B cell (primary cell): ENCODE measurements around the gene NAIF1. TPM values are rescaled to one million over a fixed set of nuclear protein-coding genes. Genes with fewer than 3 reads are reported as not detected.
"Not testable (repeated sequence)": the region's sequence is repeated elsewhere in the genome, so short reads cannot be mapped to it uniquely, and the experiment has no call there.

ENCODE experiments used
- ATAC-seq: fragments of 200-7000 bp; cut with Tn5 transposase; one replicate; pipeline ENCODE4 v1.10.0; 2021; ENCODE audit warnings: low read depth, mild to moderate bottlenecking, moderate number of reproducible peaks, moderate library complexity
- CTCF ChIA-PET: fragments of 350-600 bp; sonication (Branson Sonifier 250); formaldehyde crosslinking; loops from one replicate; lab custom pipeline; 2021; ENCODE audit warnings: antibody characterized with exemption, inconsistent platforms; lab: Charles Lee
- POLR2A ChIA-PET: fragments of 350-600 bp; sonication (Branson Sonifier 250); formaldehyde crosslinking; loops from one replicate; lab custom pipeline; 2021; ENCODE audit warnings: antibody characterized with exemption; lab: Charles Lee
- DNase-seq: peaks from one replicate; pipeline ENCODE4 v3.0.0; 2013
- H2AFZ ChIP-seq: 2 replicates; pipeline ENCODE4 v1.6.1; 2012; ENCODE audit warnings: mild to moderate bottlenecking, low read depth, low read length; ENCODE audit not compliant: insufficient read depth, poor library complexity, severe bottlenecking
- H3K27ac ChIP-seq, 2 donors: 1 replicate in 1 of 2; 2 replicates in 1 of 2; pipeline ENCODE4 v1.5.1; 2012 to 2013; ENCODE audit warnings: low read length in 2 of 2, mild to moderate bottlenecking in 2 of 2, moderate library complexity in 1 of 2
- H3K27me3 ChIP-seq, 4 experiments: fragments of 200-600 bp in 1 of 4; sonication (generic) in 1 of 4; replicated peaks in 1 of 4; 1 replicate in 2 of 4; 2 replicates in 2 of 4; pipeline versions ENCODE4 v1.6.1 to v1.7.0; 2013 to 2016; ENCODE audit warnings: low read length in 3 of 4, mild to moderate bottlenecking in 2 of 4, mixed read lengths in 1 of 4, moderate library complexity in 1 of 4; ENCODE audit not compliant: insufficient read depth in 4 of 4, control insufficient read depth in 3 of 4; ENCODE audit errors: control extremely low read depth in 1 of 4
- H3K36me3 ChIP-seq, 2 experiments: replicated peaks in 1 of 2; 1 replicate in 1 of 2; 2 replicates in 1 of 2; pipeline versions ENCODE4 v1.6.1 to v1.7.1; 2013; ENCODE audit warnings: low read length in 1 of 2; ENCODE audit not compliant: insufficient read depth in 2 of 2, control insufficient read depth in 1 of 2; ENCODE audit errors: control extremely low read depth in 1 of 2, extremely low read depth in 1 of 2
- H3K4me1 ChIP-seq, 2 donors: fragments of 200-600 bp in 1 of 2; sonication (generic) in 1 of 2; 1 replicate in 1 of 2; 2 replicates in 1 of 2; pipeline versions ENCODE4 v1.5.1 to v1.6.1; 2013 to 2017; ENCODE audit warnings: low read length in 2 of 2; ENCODE audit not compliant: control insufficient read depth in 2 of 2, insufficient read depth in 2 of 2
- H3K4me2 ChIP-seq: replicated peaks from 2 replicates; pipeline ENCODE3; 2012; ENCODE audit warnings: mild to moderate bottlenecking, low read depth, low read length; ENCODE audit not compliant: poor library complexity, severe bottlenecking
- H3K4me3 ChIP-seq, 5 experiments: fragments of 200-600 bp in 1 of 5; sonication (generic) in 1 of 5; 1 replicate in 3 of 5; 2 replicates in 2 of 5; pipeline versions ENCODE4 v1.5.1 to v1.7.0; 2011 to 2016; ENCODE audit warnings: low read length in 4 of 5, mild to moderate bottlenecking in 4 of 5, low read depth in 2 of 5, control low read depth in 1 of 5, moderate library complexity in 1 of 5; ENCODE audit not compliant: insufficient read depth in 1 of 5; ENCODE audit errors: control extremely low read depth in 1 of 5, extremely low read depth in 1 of 5
- H3K79me2 ChIP-seq: fragments of 200-600 bp; sonication (generic); one replicate; pipeline ENCODE4 v1.6.0; 2016; ENCODE audit warnings: low read length; ENCODE audit not compliant: control insufficient read depth, insufficient read depth
- H3K9ac ChIP-seq: fragments of 200-600 bp; sonication (generic); 2 replicates; pipeline ENCODE4 v1.6.1; 2017; ENCODE audit warnings: mild to moderate bottlenecking, low read length, moderate library complexity
- H3K9me3 ChIP-seq, 3 donors: one replicate each; pipeline versions ENCODE4 v1.6.1 to v1.7.1; 2013; ENCODE audit warnings: low read length in 2 of 3; ENCODE audit not compliant: control insufficient read depth in 2 of 3, insufficient read depth in 1 of 3; ENCODE audit errors: control extremely low read depth in 1 of 3
- H4K20me1 ChIP-seq: 2 replicates; pipeline ENCODE4 v1.6.0; 2012; ENCODE audit warnings: mild to moderate bottlenecking, low read length; ENCODE audit not compliant: insufficient read depth, control insufficient read depth, poor library complexity, severe bottlenecking
- H3K27ac Mint-ChIP-seq: one replicate; pipeline ENCODE4 v1.8.0; 2021; ENCODE audit warnings: mixed read lengths
- H3K27me3 Mint-ChIP-seq: one replicate; pipeline ENCODE4 v1.8.0; 2021; ENCODE audit warnings: mixed read lengths
- H3K4me1 Mint-ChIP-seq: one replicate; pipeline ENCODE4 v1.8.0; 2021; ENCODE audit warnings: mixed read lengths
- H3K4me3 Mint-ChIP-seq: one replicate; pipeline ENCODE4 v1.8.0; 2021; ENCODE audit warnings: mixed read lengths
- H3K9me3 Mint-ChIP-seq: one replicate; pipeline ENCODE4 v1.8.0; 2022; ENCODE audit warnings: mixed read lengths; ENCODE audit not compliant: insufficient read depth
- EZH2 ChIP-seq: IDR thresholded peaks from 2 replicates; pipeline ENCODE4 v1.6.1; 2012; ENCODE audit warnings: borderline replicate concordance, low read depth, mild to moderate bottlenecking, moderate library complexity, low read length; ENCODE audit not compliant: insufficient read depth, poor library complexity, severe bottlenecking
- WGBS: methylation state at CpG from one replicate; pipeline ENCODE4 v1.1.5; 2013; ENCODE audit warnings: missing lambda C conversion rate; ENCODE audit not compliant: insufficient coverage; 5-methylcytosine and 5-hydroxymethylcytosine counted together
- intact Hi-C: fragments of 100-400 bp; cut with micrococcal nuclease; formaldehyde crosslinking; loops from one replicate; pipeline ENCODE4 v1.10.0; 2022
- polyA plus RNA-seq: library from polyadenylated mRNA; depleted of rRNA; stranded (reverse); fragments of >200 nt; gene quantifications from 2 replicates; pipeline ENCODE4 v1.2.3, GENCODE V29; 2012
- total RNA-seq, 2 donors: library from RNA; stranded (reverse); fragments of 120-200 nt in 1 of 2; gene quantifications; 1 replicate in 1 of 2; 2 replicates in 1 of 2; pipeline versions ENCODE4 v1.2.3 to v1.2.4, GENCODE V29; 2013 to 2022
- TF ChIP-seq, protein P1 (sequence below): fragments of 200-600 bp; IDR thresholded peaks from one replicate; pipeline ENCODE4 v1.8.0; 2022; ENCODE audit warnings: antibody characterized with exemption, mild to moderate bottlenecking

NAIF1 gene
- total and polyA plus RNA-seq, 2 donors (not counting 1 experiment from before 2014, with no cell fraction given): 11.4 to 16.6 TPM

DNA sequence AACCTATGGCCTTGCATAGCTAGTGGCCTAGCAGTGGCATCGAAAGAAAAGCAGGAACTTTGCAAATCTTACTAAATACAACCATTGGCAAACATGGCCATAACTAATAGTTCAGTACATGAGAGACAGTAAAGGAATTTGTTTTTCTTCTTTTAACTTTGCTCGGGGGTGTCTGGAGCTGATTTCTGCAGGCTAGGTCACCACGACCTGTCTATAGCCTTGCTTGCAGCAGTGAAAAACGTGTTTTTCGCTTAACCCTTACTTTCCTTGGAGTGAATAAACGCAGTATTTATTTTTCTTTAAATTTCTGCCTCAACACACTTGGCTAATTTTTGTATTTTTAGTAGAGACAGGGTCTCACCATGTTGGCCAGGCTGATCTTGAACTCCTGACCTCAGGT is 19.9 kb downstream of the NAIF1 start:
- 94% methylated on average over 2 of the region's 6 CpGs for WGBS
- DNase-seq (no peak), ATAC-seq (no peak)
- Histone ChIP-seq H3K27me3 (no peaks in the 10 kb centered on the region), H3K27ac (no peak overlapping the region), H3K79me2 (no peaks in the 10 kb centered on the region), H4K20me1 (no peaks in the 10 kb centered on the region), H3K9me3 (no peaks in the 10 kb centered on the region), H3K9ac (no peak overlapping the region), H2AFZ (no peak overlapping the region), H3K4me1 (no peaks in the 10 kb centered on the region), H3K4me3 (no peak overlapping the region), H3K36me3 (no peaks in the 10 kb centered on the region), H3K4me2 (no peak overlapping the region)
- H3K4me3 Mint-ChIP-seq: no peak overlapping the region
- H3K4me1 Mint-ChIP-seq: no peaks in the 10 kb centered on the region
- ChIA-PET CTCF (interaction anchor here (0.7 to 1.8 kb wide), 4 partner anchors 12 to 462 kb away, joined by 3 to 8 read pairs (median 5); no protein-coding TSS in a partner anchor), POLR2A (no interaction called here)
- TF ChIP-seq EZH2: no peak
- TF ChIP-seq, protein P1, sequence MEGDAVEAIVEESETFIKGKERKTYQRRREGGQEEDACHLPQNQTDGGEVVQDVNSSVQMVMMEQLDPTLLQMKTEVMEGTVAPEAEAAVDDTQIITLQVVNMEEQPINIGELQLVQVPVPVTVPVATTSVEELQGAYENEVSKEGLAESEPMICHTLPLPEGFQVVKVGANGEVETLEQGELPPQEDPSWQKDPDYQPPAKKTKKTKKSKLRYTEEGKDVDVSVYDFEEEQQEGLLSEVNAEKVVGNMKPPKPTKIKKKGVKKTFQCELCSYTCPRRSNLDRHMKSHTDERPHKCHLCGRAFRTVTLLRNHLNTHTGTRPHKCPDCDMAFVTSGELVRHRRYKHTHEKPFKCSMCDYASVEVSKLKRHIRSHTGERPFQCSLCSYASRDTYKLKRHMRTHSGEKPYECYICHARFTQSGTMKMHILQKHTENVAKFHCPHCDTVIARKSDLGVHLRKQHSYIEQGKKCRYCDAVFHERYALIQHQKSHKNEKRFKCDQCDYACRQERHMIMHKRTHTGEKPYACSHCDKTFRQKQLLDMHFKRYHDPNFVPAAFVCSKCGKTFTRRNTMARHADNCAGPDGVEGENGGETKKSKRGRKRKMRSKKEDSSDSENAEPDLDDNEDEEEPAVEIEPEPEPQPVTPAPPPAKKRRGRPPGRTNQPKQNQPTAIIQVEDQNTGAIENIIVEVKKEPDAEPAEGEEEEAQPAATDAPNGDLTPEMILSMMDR: no peak
- intact Hi-C loops: no loop called here
- H3K9me3 Mint-ChIP-seq: no peaks in the 10 kb centered on the region
- H3K27me3 Mint-ChIP-seq: no peaks in the 10 kb centered on the region
- no peak overlapping the region for H3K27ac Mint-ChIP-seq

DNA sequence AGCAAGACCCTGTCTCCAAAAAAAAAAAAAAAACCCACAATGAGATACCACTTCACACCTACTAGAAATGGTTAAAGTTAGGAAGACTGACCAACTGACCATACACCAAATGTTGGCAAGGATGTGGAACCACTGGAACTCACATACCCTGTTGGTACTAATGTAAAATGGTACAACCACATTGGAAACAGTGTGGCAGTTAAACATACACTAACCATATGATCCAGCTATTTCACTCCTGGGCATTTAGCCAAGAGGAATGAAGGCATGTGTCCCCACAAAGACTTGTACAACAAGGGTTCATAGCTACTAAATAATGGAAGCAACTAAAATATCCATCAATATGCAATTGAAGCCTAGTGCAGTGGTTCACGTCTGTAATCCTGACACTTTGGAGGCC is 21.3 kb downstream of the NAIF1 start:
- Mint-ChIP-seq H3K4me3 (no peak overlapping the region), H3K9me3 (no peaks in the 10 kb centered on the region), H3K4me1 (no peaks in the 10 kb centered on the region), H3K27me3 (peaks cover 3% of the 10 kb centered on the region), H3K27ac (no peak overlapping the region)
- no peak for ATAC-seq
- no peak for DNase-seq
- Histone ChIP-seq H3K79me2 (no peaks in the 10 kb centered on the region), H3K9ac (no peak overlapping the region), H3K27me3 (no peaks in the 10 kb centered on the region), H3K4me1 (no peaks in the 10 kb centered on the region), H2AFZ (no peak overlapping the region), H3K27ac (no peak overlapping the region), H4K20me1 (no peaks in the 10 kb centered on the region), H3K36me3 (no peaks in the 10 kb centered on the region), H3K4me2 (no peak overlapping the region), H3K9me3 (no peaks in the 10 kb centered on the region), H3K4me3 (no peak overlapping the region)
- CTCF ChIA-PET: interaction anchor here (1.3 to 2.4 kb wide), 4 partner anchors 10 to 104 kb away, joined by 4 to 15 read pairs (median 7); no protein-coding TSS in a partner anchor
- 100% methylated on average over 1 of the region's 1 CpG for WGBS
- POLR2A ChIA-PET: interaction anchor here (0.6 to 0.7 kb wide), 3 partner anchors 47 to 82 kb away, joined by 3 to 6 read pairs (median 5); partner anchors contain the start of gene EEIG1
- TF ChIP-seq EZH2: no peak
- TF ChIP-seq, protein P1: no peak
- intact Hi-C loops: no loop called here

DNA sequence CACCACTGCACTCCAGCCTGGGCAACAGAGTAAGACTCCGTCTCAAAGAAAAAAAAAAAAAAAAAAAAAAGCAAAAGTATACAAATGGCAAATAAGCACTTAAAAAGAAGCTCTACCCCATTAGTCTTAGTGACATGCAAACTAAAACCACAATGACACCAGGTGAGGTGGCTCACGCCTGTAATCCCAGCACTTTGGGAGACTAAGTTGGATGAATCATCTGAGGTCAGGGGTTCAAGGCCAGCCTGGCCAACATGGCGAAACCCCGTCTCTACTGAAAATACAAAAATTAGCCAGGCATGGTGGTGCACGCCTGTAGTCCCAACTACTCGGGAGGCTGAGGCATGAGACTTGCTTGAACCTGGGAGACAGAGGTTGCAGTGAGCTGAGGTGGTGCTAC is 21.7 kb downstream of the NAIF1 start:
- not testable (repeated sequence) for H3K4me3 Mint-ChIP-seq, H2AFZ ChIP-seq

More for the DNA sequence above, 21.7 kb downstream of the NAIF1 start:
- H3K27me3 ChIP-seq, H3K4me1 ChIP-seq, intact Hi-C loops, H3K4me3 ChIP-seq, ATAC-seq, H3K9me3 Mint-ChIP-seq, H3K27ac Mint-ChIP-seq, H3K36me3 ChIP-seq, H3K4me1 Mint-ChIP-seq, DNase-seq, H3K4me2 ChIP-seq, H3K9ac ChIP-seq, H3K27ac ChIP-seq, H3K79me2 ChIP-seq, H3K27me3 Mint-ChIP-seq, H4K20me1 ChIP-seq, H3K9me3 ChIP-seq: not testable (repeated sequence)
- WGBS: 94% methylated on average over 3 of the region's 6 CpGs
- ChIA-PET POLR2A (interaction anchor here (0.6 to 0.7 kb wide), 2 partner anchors 51 to 82 kb away, joined by 4 to 6 read pairs; no protein-coding TSS in a partner anchor), CTCF (interaction anchor here (1.3 to 2.4 kb wide), 2 partner anchors 10 to 90 kb away, joined by 4 to 15 read pairs; no protein-coding TSS in a partner anchor)
